K562 (cell line): ENCODE results near the gene COPB2. TPM values are rescaled to one million over a fixed set of nuclear protein-coding genes. Genes with fewer than 3 reads are reported as not detected.
A peak's percentile ranks its signal among the peaks of the same experiment; 100 is the strongest.

Experiments used
- AFF1 ChIP-seq, 2 experiments: fragments of 450-650 bp; IDR thresholded peaks; 2 replicates each; pipeline ENCODE4 v1.6.1; 2018; ENCODE audit warnings: mild to moderate bottlenecking in 2 of 2, low read depth in 1 of 2; ENCODE audit not compliant: partially characterized antibody in 2 of 2
- CBX1 ChIP-seq: sonication (generic); IDR thresholded peaks from 2 replicates; pipeline ENCODE4 v1.6.1; 2016; ENCODE audit warnings: antibody characterized with exemption, low read depth, mild to moderate bottlenecking
- DMBX1 ChIP-seq: fragments of 250-450 bp; sonication (Bioruptor Pico); IDR thresholded peaks from 2 replicates; pipeline ENCODE4 v1.8.0; 2022; ENCODE audit warnings: inconsistent platforms, mild to moderate bottlenecking, moderate library complexity, borderline replicate concordance
- E2F6 ChIP-seq, 2 experiments: IDR thresholded peaks; 2 replicates each; pipeline ENCODE4 v1.6.1; 2011; ENCODE audit warnings: borderline replicate concordance in 1 of 2, control low read depth in 1 of 2, low read depth in 1 of 2, low read length in 1 of 2, mild to moderate bottlenecking in 1 of 2, mixed read lengths in 1 of 2, moderate library complexity in 1 of 2; ENCODE audit not compliant: insufficient read depth in 1 of 2, insufficient read length in 1 of 2, poor library complexity in 1 of 2, severe bottlenecking in 1 of 2; ENCODE audit errors: extremely low read depth in 1 of 2
- EHMT2 ChIP-seq: fragments of 450-650 bp; IDR thresholded peaks from 2 replicates; pipeline ENCODE4 v1.6.1; 2018; ENCODE audit warnings: antibody characterized with exemption
- EP400 ChIP-seq: fragments of 450-650 bp; IDR thresholded peaks from 2 replicates; pipeline ENCODE4 v1.6.1; 2017; ENCODE audit warnings: antibody characterized with exemption, mild to moderate bottlenecking, moderate library complexity
- ETV1 ChIP-seq: fragments of 450-650 bp; conservative IDR thresholded peaks from 2 replicates; pipeline ENCODE4 v1.6.1; 2016; ENCODE audit warnings: missing genetic modification characterization, control low read depth, low read depth, missing compliant biosample characterization
- FIP1L1 ChIP-seq: fragments of 200-400 bp; formaldehyde crosslinking; IDR thresholded peaks from 2 replicates; pipeline ENCODE4 v1.6.1; 2018; ENCODE audit warnings: mild to moderate bottlenecking, low read depth, low read length; ENCODE audit not compliant: poor library complexity, severe bottlenecking
- HMG20A ChIP-seq: fragments of 450-650 bp; formaldehyde crosslinking; conservative IDR thresholded peaks from 2 replicates; pipeline ENCODE4 v1.4.0; 2020; ENCODE audit warnings: mild to moderate bottlenecking, mixed read lengths
- HMGN3 ChIP-seq: IDR thresholded peaks from 2 replicates; pipeline ENCODE4 v1.6.1; 2011; ENCODE audit warnings: borderline replicate concordance, low read depth, mild to moderate bottlenecking, mixed read lengths, low read length; ENCODE audit not compliant: insufficient read length; ENCODE audit errors: extremely low read depth
- MYNN ChIP-seq, 2 experiments: sonication (generic); formaldehyde crosslinking in 1 of 2; IDR thresholded peaks; 2 replicates each; pipeline versions ENCODE4 v1.5.0 to v1.6.1; 2016 to 2020; ENCODE audit warnings: antibody characterized with exemption in 1 of 2, missing genetic modification reagents in 1 of 2
- PHTF2 ChIP-seq: fragments of 250-450 bp; sonication (Bioruptor Pico); IDR thresholded peaks from 2 replicates; pipeline ENCODE4 v1.5.0; 2021; ENCODE audit warnings: mild to moderate bottlenecking
- POLR3A ChIP-seq: IDR thresholded peaks from 2 replicates; pipeline ENCODE4 v1.6.1; 2011; ENCODE audit warnings: borderline replicate concordance, mild to moderate bottlenecking, moderate library complexity; ENCODE audit not compliant: insufficient read length, insufficient read depth; ENCODE audit errors: extremely low read depth
- PTTG1 ChIP-seq: fragments of 450-650 bp; IDR thresholded peaks from 2 replicates; pipeline ENCODE4 v1.6.1; 2016; ENCODE audit warnings: low read depth, mild to moderate bottlenecking, missing genetic modification characterization, missing compliant biosample characterization
- RCOR1 ChIP-seq, 2 experiments: IDR thresholded peaks; 2 replicates each; pipeline ENCODE4 v1.6.1; 2012; ENCODE audit warnings: low read depth in 2 of 2, low read length in 2 of 2, borderline replicate concordance in 1 of 2, improper control_type of control experiment in 1 of 2
- RFX7 ChIP-seq: fragments of 250-450 bp; sonication (Bioruptor Pico); IDR thresholded peaks from 2 replicates; pipeline ENCODE4 v1.5.1; 2021; ENCODE audit warnings: mild to moderate bottlenecking
- RUNX1 ChIP-seq: sonication (generic); IDR thresholded peaks from 2 replicates; pipeline ENCODE4 v1.6.1; 2016; ENCODE audit warnings: antibody characterized with exemption, low read depth
- YY1 ChIP-seq, 3 experiments: IDR thresholded peaks; 2 replicates each; pipeline ENCODE4 v1.6.1; 2011; ENCODE audit warnings: low read length in 2 of 3, mild to moderate bottlenecking in 2 of 3, moderate library complexity in 2 of 3, borderline replicate concordance in 1 of 3, control low read depth in 1 of 3, low read depth in 1 of 3; ENCODE audit not compliant: insufficient read depth in 3 of 3, insufficient replicate concordance in 2 of 3, control insufficient read depth in 1 of 3, insufficient read length in 1 of 3; ENCODE audit errors: extremely low read depth in 1 of 3
- ZNF175 ChIP-seq: fragments of 200-800 bp; sonication (Bioruptor generic); IDR thresholded peaks from 2 replicates; pipeline ENCODE4 v1.6.1; 2016; ENCODE audit warnings: low read depth, mild to moderate bottlenecking, missing genetic modification characterization, missing compliant biosample characterization
- ZNF707 ChIP-seq: fragments of 250-450 bp; sonication (Bioruptor Pico); conservative IDR thresholded peaks from 2 replicates; pipeline ENCODE4 v1.8.0; 2022; ENCODE audit warnings: inconsistent platforms, mild to moderate bottlenecking, moderate library complexity
- polyA plus RNA-seq, 8 experiments: library from polyadenylated mRNA; depleted of rRNA in 4 of 8; stranded (reverse) in 5 of 8; unstranded in 3 of 8; fragments of >200 nt; fragmentation: Nextera tagmentation in 2 of 8; fragmentation: Illumina TruSeq in 1 of 8; extraction: Ambion mirVana in 2 of 8; extraction: Trizol in 1 of 8; gene quantifications; 2 replicates each; pipeline versions ENCODE4 v1.2.1 to v1.2.3, GENCODE V29; 2011 to 2014; ENCODE audit warnings: inconsistent platforms in 1 of 8, missing spikeins in 1 of 8
- total RNA-seq, 7 experiments: library from RNA; depleted of rRNA in 6 of 7; stranded (reverse); fragments of >200 nt in 6 of 7; fragmentation: Illumina TruSeq in 2 of 7; extraction: Trizol in 2 of 7; gene quantifications; 2 replicates each; pipeline versions ENCODE4 v1.2.1 to v1.2.3, GENCODE V29; 2011 to 2021; ENCODE audit warnings: low replicate concordance in 1 of 7

The COPB2 gene
- total and polyA plus RNA-seq, 9 of the 15 experiments (the other 6 are each of a cell fraction or from before 2014, with no cell fraction given), result 64.3 to 189 (median 130) TPM

- TF ChIP-seq HMGN3, result peak; percentile 9
- no peak for TF ChIP-seq DMBX1 (CRISPR knock-in tag)
- TF ChIP-seq PTTG1 (tag), result no peak
- peak in 1 of 2 experiments; percentile 71 for TF ChIP-seq E2F6 (IDR thresholded peaks at IDR 0.05; ENCODE audit: borderline replicate concordance in 1 of 2, extremely low read depth in 1 of 2, insufficient read depth in 1 of 2, insufficient read length in 1 of 2, low read depth in 1 of 2, low read length in 1 of 2, poor library complexity in 1 of 2, severe bottlenecking in 1 of 2)
- TF ChIP-seq ZNF707 (CRISPR knock-in tag), result no peak
- peak; percentile 98 for TF ChIP-seq EP400
- peak in 1 of 3 experiments; percentile 66 for TF ChIP-seq YY1 (IDR thresholded peaks at IDR 0.05; ENCODE audit: borderline replicate concordance in 1 of 3, control insufficient read depth in 1 of 3, extremely low read depth in 1 of 3, insufficient read depth in 3 of 3, insufficient read length in 1 of 3, insufficient replicate concordance in 2 of 3, low read depth in 1 of 3, low read length in 2 of 3)
- no peak for TF ChIP-seq CBX1
- TF ChIP-seq RFX7, result no peak
- TF ChIP-seq FIP1L1, result no peak
- TF ChIP-seq POLR3A, result no peak
- TF ChIP-seq MYNN (IDR thresholded peaks at IDR 0.05), result no peak
- TF ChIP-seq MYNN (CRISPR knock-in tag; IDR thresholded peaks at IDR 0.05), result no peak
- TF ChIP-seq EHMT2, result no peak
- TF ChIP-seq AFF1 (IDR thresholded peaks at IDR 0.05; ENCODE audit: low read depth in 1 of 2, partially characterized antibody in 2 of 2), result peak in 1 of 2 experiments; percentile 68
- TF ChIP-seq PHTF2 (CRISPR knock-in tag), result no peak
- TF ChIP-seq RCOR1 (IDR thresholded peaks at IDR 0.05; ENCODE audit: borderline replicate concordance in 1 of 2, low read depth in 2 of 2, low read length in 2 of 2), result no peak; a peak in 1 of 4 replicates
- TF ChIP-seq ETV1, result peak; percentile 64
- no peak for TF ChIP-seq RUNX1
- peak; percentile 54; the same call in 1 of the 2 replicates for TF ChIP-seq ZNF175 (CRISPR knock-in tag)
- TF ChIP-seq HMG20A (CRISPR knock-in tag), result no peak
These were observed at the start of gene COPB2 (continued) for GRCh38 chr3:139389552-139390368.
